HL-60/S4 treated with phorbol 12-myristate 13-acetate at 8.2 ng/mL for 4 days and 3 days (cell line): ENCODE results near the gene DIAPH2.

ENCODE experiments used
- in situ Hi-C: fragments of 300-500 bp; cut with MboI; formaldehyde crosslinking; loops from 2 replicates; pipeline ENCODE4 v1.15.0; 2022; ENCODE audit warnings: low sequenced_read_pairs

The DIAPH2 gene

GRCh38 chrX:96924581-96924980 is 239.9 kb downstream of the DIAPH2 start:
- in situ Hi-C loops = no loop called here

GRCh38 chrX:96929036-96929435 is 244.4 kb downstream of the DIAPH2 start:
- in situ Hi-C loops = no loop called here

- in situ Hi-C loops = no loop called here
These were observed 273.1 kb downstream of the DIAPH2 start for GRCh38 chrX:96957718-96958117.

GRCh38 chrX:96971812-96972211 is 287.2 kb downstream of the DIAPH2 start:
- in situ Hi-C loops = no loop called here

- in situ Hi-C loops = no loop called here
These were observed 294.3 kb downstream of the DIAPH2 start for GRCh38 chrX:96978906-96979305.

- in situ Hi-C loops = no loop called here
These were observed 295.1 kb downstream of the DIAPH2 start for GRCh38 chrX:96979766-96980165.

GRCh38 chrX:96982161-96982560 is 297.5 kb downstream of the DIAPH2 start:
- in situ Hi-C loops = no loop called here

GRCh38 chrX:96984538-96984937 is 299.9 kb downstream of the DIAPH2 start:
- in situ Hi-C loops = no loop called here

GRCh38 chrX:96985046-96985445 is 300.4 kb downstream of the DIAPH2 start:
- in situ Hi-C loops = no loop called here

- in situ Hi-C loops = no loop called here
These were observed 302.6 kb downstream of the DIAPH2 start for GRCh38 chrX:96987228-96987627.

- in situ Hi-C loops = no loop called here
These were observed 305.4 kb downstream of the DIAPH2 start for GRCh38 chrX:96989830-96990571.

- in situ Hi-C loops = no loop called here
These were observed 309.5 kb downstream of the DIAPH2 start for GRCh38 chrX:96994093-96994492.

- in situ Hi-C loops = no loop called here
These were observed 312.6 kb downstream of the DIAPH2 start for GRCh38 chrX:96997196-96997595.

GRCh38 chrX:97000682-97001368 is 316.2 kb downstream of the DIAPH2 start:
- in situ Hi-C loops = no loop called here

- in situ Hi-C loops = no loop called here
These were observed 321.5 kb downstream of the DIAPH2 start for GRCh38 chrX:97006167-97006566.

- in situ Hi-C loops = no loop called here
These were observed 324.7 kb downstream of the DIAPH2 start for GRCh38 chrX:97009391-97009790.

- in situ Hi-C loops = no loop called here
These were observed 326.9 kb downstream of the DIAPH2 start for GRCh38 chrX:97011540-97011939.

GRCh38 chrX:97016106-97016505 is 331.5 kb downstream of the DIAPH2 start:
- in situ Hi-C loops = no loop called here

- in situ Hi-C loops = no loop called here
These were observed 337.0 kb downstream of the DIAPH2 start for GRCh38 chrX:97021680-97022079.

GRCh38 chrX:97026406-97026805 is 341.8 kb downstream of the DIAPH2 start:
- in situ Hi-C loops = no loop called here

- in situ Hi-C loops = no loop called here
These were observed 342.8 kb downstream of the DIAPH2 start for GRCh38 chrX:97027384-97027922.

- in situ Hi-C loops = no loop called here
These were observed 345.8 kb downstream of the DIAPH2 start for GRCh38 chrX:97030463-97030862.
